ENCODE results near the gene TPI1.
A peak's percentile ranks its signal among the peaks of the same experiment; 100 is the strongest.

TPI1 gene

GRCh38 chr12:6824085-6824775, 43.1 kb upstream of the TPI1 start:
- Histone ChIP-seq H3F3A (ENCODE audit: insufficient read depth, low read length) (no peaks in the 10 kb centered on the region), H3K79me2 (ENCODE audit: insufficient read depth, low read length) (no peaks in the 10 kb centered on the region), H2AFZ (ENCODE audit: low read length) (no peak overlapping the region), H3K4me1 (ENCODE audit: insufficient read depth, low read length, severe bottlenecking) (peaks cover 6% of the 10 kb centered on the region), H3K27ac (ENCODE audit: low read depth, low read length, poor library complexity, severe bottlenecking) (no peak overlapping the region), H3K4me3 (ENCODE audit: low read depth, low read length, poor library complexity, severe bottlenecking) (no peak overlapping the region), H4K20me1 (ENCODE audit: insufficient read depth, low read length) (no peaks in the 10 kb centered on the region), H3K9ac (ENCODE audit: low read length) (no peak overlapping the region), H3K4me2 (ENCODE audit: low read length) (no peak overlapping the region), H3K36me3 (ENCODE audit: insufficient read depth, low read length) (no peaks in the 10 kb centered on the region), H3K9me2 (ENCODE audit: low read depth, low read length) (no peaks in the 10 kb centered on the region), H3K27me3 (ENCODE audit: insufficient read depth, low read length) (peaks cover 5% of the 10 kb centered on the region; the same call in 1 of the 2 replicates), H3K9me3 (ENCODE audit: low read length) (no peaks in the 10 kb centered on the region)
- no peak for TF ChIP-seq CTCF (IDR thresholded peaks at IDR 0.05; ENCODE audit: low read length)
- TF ChIP-seq EZH2 (IDR thresholded peaks at IDR 0.05; ENCODE audit: borderline replicate concordance, low read length), result no peak

- no peak overlapping the region for H3K4me2 ChIP-seq (ENCODE audit: low read length)
- no peaks in the 10 kb centered on the region for H3K36me3 ChIP-seq (ENCODE audit: insufficient read depth, low read length)
- peaks cover 6% of the 10 kb centered on the region for H3K4me1 ChIP-seq (ENCODE audit: insufficient read depth, low read length, severe bottlenecking)
- no peak overlapping the region for H3K27ac ChIP-seq (ENCODE audit: low read depth, low read length, poor library complexity, severe bottlenecking)
- no peak overlapping the region for H2AFZ ChIP-seq (ENCODE audit: low read length)
- H3K9ac ChIP-seq (ENCODE audit: low read length), result no peak overlapping the region
- H3K4me3 ChIP-seq (ENCODE audit: low read depth, low read length, poor library complexity, severe bottlenecking), result no peak overlapping the region
- no peaks in the 10 kb centered on the region for H3K9me3 ChIP-seq (ENCODE audit: low read length)
- H3K27me3 ChIP-seq (ENCODE audit: insufficient read depth, low read length), result peaks cover 5% of the 10 kb centered on the region; the same call in 1 of the 2 replicates
- H3K9me2 ChIP-seq (ENCODE audit: low read depth, low read length), result no peaks in the 10 kb centered on the region
- no peaks in the 10 kb centered on the region for H4K20me1 ChIP-seq (ENCODE audit: insufficient read depth, low read length)
- H3F3A ChIP-seq (ENCODE audit: insufficient read depth, low read length), result no peaks in the 10 kb centered on the region
- TF ChIP-seq EZH2 (IDR thresholded peaks at IDR 0.05; ENCODE audit: borderline replicate concordance, low read length) (no peak), CTCF (IDR thresholded peaks at IDR 0.05; ENCODE audit: low read length) (no peak)
- H3K79me2 ChIP-seq (ENCODE audit: insufficient read depth, low read length), result no peaks in the 10 kb centered on the region
Measured at GRCh38 chr12:6824901-6825381, 42.4 kb upstream of the TPI1 start.

- H3K4me3 ChIP-seq (ENCODE audit: low read depth, low read length, poor library complexity, severe bottlenecking), result no peak overlapping the region
- H3K79me2 ChIP-seq (ENCODE audit: insufficient read depth, low read length), result no peaks in the 10 kb centered on the region
- H3K27me3 ChIP-seq (ENCODE audit: insufficient read depth, low read length), result peaks cover 5% of the 10 kb centered on the region; the same call in 1 of the 2 replicates
- H3K4me1 ChIP-seq (ENCODE audit: insufficient read depth, low read length, severe bottlenecking), result peaks cover 6% of the 10 kb centered on the region
- no peaks in the 10 kb centered on the region for H3K9me3 ChIP-seq (ENCODE audit: low read length)
- H3K27ac ChIP-seq (ENCODE audit: low read depth, low read length, poor library complexity, severe bottlenecking), result no peak overlapping the region
- no peaks in the 10 kb centered on the region for H4K20me1 ChIP-seq (ENCODE audit: insufficient read depth, low read length)
- H3K9me2 ChIP-seq (ENCODE audit: low read depth, low read length), result no peaks in the 10 kb centered on the region
- H3K36me3 ChIP-seq (ENCODE audit: insufficient read depth, low read length), result no peaks in the 10 kb centered on the region
- no peak overlapping the region for H3K4me2 ChIP-seq (ENCODE audit: low read length)
- no peaks in the 10 kb centered on the region for H3F3A ChIP-seq (ENCODE audit: insufficient read depth, low read length)
- H2AFZ ChIP-seq (ENCODE audit: low read length), result no peak overlapping the region
- no peak overlapping the region for H3K9ac ChIP-seq (ENCODE audit: low read length)
- TF ChIP-seq EZH2 (IDR thresholded peaks at IDR 0.05; ENCODE audit: borderline replicate concordance, low read length) (no peak), CTCF (IDR thresholded peaks at IDR 0.05; ENCODE audit: low read length) (peak; percentile 86)
Measured at GRCh38 chr12:6825398-6826124, 41.8 kb upstream of the TPI1 start.

All from OCI-LY1 (cell line).